Hindlimb muscle (tissue), 1 donor: ENCODE data around the gene CA10. TPM values are rescaled to one million over a fixed set of nuclear protein-coding genes. Genes with fewer than 3 reads are reported as not detected.

Experiments
- DNase-seq: peaks from one replicate; pipeline ENCODE4 v3.0.0-alpha.2; 2013
- polyA plus RNA-seq: library from polyadenylated mRNA; unstranded; fragments of 120-200 nt; gene quantifications from one replicate; pipeline ENCODE4 v1.2.1, GENCODE V29; 2013; ENCODE audit not compliant: insufficient read length

Gene CA10
- polyA plus RNA-seq, 1 donor, result 14.0 TPM

DNA sequence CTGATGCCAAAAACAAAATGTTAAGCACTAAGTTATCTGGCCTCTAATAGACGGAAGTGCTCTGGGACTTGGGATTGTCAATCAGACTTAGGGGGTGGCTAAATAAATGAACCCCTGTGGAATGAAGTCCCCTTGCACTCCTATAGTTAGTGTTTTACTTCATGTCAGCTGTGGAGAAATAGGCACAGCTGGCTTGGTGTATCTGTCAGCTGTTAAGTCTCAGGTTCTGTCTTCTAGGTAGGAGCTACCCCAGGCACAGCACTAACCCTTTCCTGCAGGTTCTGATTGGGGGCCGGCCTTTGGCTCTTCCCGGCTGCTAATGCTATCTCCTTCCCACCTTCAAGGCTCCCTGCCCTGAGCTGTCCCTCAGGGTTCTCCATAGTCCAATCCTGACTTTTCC is 487.6 kb downstream of the CA10 start:
- no peak for DNase-seq

DNA sequence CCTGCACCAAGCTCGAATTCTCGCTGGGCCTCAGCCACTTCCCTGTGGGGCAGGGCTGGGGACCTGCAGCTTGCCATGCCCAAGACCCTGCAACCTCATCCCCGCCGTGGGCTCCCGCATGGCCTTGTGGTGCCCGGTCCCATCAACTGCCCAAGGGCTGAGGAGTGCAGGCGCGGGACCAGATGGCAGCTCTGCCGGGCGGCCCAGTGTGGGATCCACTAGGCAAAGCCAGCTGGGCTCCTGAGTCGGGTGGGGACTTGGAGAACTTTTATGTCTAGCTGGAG is 489.6 kb downstream of the CA10 start:
- DNase-seq, result no peak

DNA sequence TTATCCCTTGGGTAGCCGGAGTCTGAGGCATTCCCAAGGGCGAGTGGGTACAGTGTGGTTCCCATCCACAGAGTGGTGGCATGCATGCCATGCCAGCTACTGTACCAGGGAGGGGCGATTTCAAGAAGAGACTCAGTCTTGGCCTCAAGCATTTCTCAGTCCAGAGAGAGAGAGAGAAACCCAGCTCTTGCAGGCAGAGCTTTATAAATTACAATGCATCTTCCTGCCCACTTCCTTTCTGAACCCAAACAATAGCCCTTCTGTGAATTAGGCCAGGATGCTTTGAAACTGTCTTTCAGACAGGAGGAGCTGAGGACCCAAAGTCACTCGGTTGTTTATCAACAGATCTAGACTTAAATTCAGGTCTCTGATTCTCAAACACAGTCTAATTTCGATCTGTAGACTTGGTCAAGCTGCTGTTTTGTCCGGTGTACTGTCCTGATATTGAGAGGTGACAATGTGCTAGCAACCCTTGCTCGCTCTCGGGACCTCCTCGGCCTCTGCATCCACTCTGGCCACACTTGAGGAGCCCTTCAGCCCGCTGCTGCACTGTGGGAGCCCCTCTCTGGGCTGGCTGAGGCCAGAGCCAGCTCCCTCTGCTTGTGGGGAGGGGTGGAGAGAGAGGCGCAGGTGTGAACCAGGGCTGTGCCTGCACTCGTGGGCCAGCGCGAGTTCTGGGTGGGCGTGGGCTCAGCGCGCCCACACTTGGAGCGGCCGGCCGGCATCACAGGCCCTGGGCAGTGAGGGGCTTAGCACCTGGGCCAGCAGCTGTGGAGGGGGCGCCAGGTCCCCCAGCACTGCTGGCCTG is 490.2 kb downstream of the CA10 start:
- no peak for DNase-seq

DNA sequence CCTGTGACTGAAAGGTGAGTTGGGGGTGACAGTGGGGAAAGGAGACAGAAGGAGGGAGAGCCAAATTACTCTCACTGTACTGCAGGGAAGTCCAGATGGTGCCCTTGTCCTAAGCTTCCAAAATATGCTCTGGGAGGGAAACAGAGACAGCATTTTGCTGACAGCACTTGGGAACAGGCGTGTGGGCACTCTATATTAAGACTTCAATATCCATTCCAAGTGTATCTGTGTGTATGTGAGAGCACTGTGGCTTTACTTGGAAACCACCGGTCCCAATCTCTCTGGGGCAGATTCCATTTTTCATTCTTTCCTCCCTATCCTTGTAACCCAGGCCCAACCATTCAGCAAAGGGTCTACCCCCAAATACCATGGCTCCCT is 490.8 kb downstream of the CA10 start:
- no peak for DNase-seq

DNA sequence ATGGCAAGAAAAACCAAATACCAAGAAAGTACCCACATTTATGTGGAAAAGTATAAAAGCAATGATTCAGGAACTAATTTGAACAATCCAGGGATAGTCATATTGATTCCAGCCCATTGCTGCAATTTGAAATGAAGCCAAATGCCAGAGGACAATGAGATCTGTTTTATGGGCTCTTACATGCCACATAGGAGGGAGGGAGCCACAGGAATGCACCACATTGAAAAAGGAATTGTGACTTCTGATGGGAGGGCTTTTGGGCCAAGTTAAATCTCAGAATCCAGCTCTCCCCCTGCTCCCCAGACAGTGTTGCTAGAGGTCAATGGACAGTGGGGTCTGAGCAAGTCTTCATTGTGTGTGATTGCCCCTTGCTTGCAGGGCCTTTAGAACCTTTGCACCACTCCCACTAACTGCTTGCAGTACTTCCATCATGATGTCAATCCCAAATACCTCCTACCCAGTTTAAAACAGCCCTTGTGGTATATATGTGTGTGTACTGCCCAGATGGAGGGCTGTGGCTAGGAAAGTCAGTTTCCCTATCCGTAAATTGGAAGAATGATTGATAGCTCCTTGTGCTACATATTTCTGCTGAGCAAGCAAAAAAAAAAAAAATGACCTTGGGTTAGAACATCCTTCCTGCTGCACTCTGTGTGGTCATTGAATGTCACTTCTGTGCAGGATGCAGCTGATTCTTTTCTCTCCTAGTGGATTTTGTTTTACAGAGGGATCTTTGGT is 491.4 kb downstream of the CA10 start:
- no peak for DNase-seq

DNA sequence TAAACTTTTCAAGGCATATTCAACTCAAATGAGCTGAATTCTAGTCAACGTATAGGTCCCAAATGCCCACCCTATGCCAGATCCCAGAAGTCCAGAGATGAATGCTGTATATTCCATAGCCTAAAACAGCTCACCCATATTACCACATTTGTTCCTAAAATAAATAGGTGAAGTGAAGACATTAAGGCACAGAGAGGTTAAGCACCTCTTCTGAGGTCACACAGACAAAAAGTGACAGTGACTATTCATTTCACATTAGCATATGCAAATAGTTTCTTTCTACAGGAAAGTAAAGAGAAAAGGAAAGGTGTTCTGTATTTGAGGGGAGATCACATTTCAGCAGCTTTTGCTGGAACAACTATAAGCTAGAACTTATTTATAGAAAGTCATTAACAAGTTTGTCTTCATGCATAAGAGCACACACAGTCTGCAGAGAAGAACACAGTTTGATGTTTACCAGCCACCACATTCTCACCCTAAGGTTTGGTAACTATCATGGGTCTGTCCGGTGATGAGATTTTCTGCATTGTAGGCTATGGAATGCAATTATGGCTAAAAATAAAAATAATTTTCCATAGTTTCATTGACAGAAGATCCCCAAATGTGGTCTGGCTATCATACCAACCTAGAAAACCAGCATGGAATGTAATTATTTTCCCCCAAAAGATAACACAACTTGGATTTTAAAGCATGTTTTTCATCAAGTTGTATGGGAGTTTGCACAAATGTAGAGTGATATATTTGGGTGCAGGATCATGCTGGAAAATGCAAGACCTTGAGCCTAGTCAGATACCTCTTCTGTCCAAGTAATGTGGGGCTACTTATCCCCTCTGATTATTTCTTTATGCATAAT is 496.1 kb downstream of the CA10 start:
- no peak for DNase-seq

DNA sequence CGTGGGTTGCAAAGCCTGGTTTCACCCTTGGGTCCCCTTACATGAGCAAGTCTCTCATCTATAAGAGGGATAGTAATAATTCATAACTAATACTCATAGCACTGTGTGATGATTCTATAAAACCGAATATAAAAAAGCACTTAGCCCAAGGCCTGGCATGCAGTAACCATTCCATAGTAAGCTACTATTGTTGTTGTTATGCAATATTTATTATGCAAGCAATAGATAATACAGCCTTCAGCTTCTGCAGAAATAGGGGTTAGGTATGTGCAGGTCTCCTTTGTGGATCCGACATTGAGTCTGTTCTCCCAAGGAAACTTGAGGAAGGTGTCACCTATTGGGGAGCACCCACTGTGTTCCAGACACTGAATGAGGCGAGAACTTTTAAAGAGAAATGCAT is 497.1 kb downstream of the CA10 start:
- DNase-seq, result no peak

DNA sequence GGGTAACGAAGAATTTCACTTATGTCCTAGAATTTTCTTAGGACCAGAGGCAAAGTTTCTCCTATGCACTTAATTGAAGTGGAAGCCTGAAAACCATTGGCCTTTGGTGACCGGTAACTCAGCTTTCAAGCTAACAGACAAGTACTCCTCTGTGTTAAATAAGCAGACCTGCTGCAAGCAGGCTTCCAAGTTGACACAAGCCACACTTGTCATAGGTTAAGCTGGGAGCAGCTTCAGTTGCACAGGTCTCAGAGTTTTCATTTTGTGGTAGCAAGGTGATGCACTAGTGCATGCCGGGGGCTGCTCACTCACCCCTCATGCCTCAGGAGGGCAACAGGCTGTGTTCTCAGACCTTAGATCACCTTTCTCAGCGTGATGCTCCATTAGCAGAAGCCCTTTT is 498.2 kb downstream of the CA10 start:
- DNase-seq, result no peak

DNA sequence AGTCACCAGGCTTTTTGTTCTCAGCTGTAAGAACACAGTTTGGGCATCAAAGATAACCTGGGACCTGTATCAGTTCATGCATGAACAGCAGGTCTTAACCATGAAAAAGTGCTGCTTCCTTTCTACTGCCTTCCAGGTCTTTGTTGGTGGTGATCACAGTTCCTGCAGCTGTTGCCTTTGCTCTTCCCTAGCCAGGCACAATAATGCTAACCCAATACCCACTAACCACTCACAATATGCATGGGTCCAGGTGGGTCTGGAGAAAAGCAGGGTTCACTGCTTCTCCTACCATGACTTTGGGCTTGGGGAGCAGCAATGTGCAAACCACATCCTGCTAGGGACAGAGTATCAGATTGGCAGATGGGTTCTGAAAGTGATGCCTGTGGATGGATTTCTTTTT is 501.3 kb downstream of the CA10 start:
- DNase-seq, result no peak

DNA sequence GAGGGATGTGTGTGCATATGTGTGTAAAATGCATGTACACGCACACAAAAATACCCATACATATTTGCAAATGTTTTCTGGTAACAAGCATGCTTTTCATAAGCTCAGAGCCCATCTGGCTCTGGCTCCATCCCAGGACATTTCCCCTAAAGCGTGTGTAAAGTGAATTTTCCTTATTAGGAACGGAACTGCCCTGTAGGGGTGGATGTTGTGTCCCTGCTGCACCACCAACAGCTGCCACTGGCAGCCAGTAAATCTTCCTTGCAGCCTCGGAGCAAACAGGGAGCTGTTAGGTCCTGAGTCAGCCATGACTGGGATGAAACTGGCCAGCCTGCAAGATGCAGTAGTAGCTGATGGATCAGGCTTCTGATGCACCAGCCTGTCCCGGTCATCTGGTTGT is 504.6 kb downstream of the CA10 start:
- peak; percentile 18 for DNase-seq

DNA sequence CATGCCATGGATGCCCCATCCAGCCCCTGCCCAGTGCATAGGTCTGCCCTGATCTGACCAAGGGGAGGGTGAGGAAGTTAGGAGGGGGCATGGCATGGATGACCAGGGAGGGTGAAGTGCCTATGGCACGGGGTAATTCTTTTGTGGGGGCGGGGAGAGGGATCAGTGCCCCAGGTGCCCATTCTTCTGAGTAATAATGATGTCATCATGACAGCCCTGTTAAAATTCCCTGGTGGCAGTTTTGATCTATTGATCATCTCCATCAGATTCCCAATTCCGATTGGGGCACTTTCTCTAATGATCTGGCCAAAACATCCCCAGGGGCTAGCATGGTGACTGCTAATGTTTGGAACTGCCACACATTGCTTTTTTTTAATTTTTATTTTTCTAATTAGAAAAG is 506.0 kb downstream of the CA10 start:
- no peak for DNase-seq

DNA sequence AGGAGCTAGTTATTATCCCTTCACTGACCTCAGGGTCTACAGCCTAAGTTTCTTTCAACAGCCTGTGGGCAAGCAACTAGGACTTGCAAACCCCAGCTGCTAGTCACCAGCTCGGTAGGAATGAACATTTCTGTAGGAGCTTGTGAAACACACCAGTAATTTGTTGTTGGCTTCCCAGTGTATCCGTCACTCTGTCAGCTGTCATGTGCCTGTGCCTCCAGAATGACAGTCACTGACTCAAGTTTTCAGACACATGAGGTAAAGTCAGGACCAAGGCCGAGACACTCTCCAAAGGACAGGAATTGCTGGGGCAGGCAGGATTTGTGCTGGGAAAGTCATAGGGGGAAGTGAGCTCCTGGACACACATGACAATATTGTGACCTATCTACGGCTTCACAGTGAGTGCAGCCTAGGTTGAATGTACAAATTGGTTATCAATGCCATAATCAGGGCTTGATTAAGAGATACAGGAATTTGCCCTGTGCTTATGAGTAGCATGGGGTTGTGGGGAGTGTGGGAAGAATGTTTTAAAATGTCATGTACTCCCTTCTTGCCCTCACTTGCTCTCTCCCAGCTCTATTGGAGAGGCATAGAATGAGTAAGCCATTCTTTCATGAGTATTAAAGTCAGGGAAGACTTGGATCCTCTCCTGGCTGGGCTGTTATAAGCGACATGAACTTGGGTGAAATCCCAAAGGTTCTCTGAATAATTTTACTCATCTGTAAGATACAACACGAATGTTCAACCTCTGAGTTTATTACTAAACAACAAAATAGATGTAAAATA is 506.8 kb downstream of the CA10 start:
- no peak for DNase-seq

DNA sequence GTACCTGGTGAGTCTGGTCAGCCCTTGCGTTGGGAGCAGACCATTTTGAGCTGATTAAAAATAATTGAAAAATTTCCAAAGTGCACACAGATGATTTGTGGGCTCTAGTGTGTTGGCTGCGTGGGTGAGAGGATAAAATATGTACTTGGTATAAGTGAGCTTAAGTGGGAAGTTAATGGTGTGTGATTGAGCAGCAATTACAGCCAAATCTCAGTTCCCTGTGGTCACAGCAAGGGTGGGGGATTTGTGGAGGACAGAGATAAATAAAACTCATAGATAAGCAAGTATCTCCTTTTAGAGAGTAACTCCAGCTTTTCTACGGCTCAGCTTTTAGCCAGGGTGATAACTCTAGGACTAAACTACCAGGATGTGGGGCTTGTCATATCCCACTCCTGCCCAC is 507.7 kb downstream of the CA10 start:
- DNase-seq, result no peak

DNA sequence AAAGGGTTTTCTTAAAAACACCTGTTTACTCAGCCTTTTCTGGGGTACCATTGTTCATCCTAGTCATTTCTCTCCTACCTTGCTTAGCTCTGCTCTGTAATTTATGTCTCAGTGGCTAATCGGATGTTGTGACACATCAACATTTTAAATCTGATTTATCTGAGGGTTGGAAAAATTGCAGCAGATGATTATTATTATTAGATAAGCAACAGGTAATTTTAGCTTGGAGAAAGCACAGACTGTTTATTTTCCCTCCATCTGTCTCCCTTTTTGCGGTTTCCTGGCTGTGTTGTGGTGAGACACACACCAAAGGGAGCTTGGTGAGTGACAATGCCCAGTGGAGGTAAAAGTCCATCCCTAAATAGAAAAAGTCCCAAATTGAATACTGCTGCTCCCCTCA is 508.3 kb downstream of the CA10 start:
- no peak for DNase-seq

DNA sequence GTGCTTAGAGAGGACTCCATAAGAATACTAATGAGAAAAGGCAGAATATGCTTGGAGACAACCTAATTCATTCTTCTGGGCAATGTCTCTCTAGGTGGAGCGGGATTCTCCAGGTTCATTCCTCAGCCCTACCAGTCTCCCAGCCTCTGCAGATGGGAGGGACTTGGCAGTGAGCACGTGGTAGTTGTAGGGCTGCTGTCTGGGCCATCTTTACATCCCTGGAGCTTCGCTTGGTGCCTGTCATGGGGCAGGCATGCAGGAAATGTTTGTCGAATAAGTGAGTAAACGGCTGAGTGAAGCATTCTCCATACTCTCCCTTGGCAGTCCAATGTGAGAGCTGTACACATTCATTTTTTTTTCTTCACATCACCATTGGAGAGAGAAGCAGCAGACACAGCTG is 510.7 kb downstream of the CA10 start:
- no peak for DNase-seq

DNA sequence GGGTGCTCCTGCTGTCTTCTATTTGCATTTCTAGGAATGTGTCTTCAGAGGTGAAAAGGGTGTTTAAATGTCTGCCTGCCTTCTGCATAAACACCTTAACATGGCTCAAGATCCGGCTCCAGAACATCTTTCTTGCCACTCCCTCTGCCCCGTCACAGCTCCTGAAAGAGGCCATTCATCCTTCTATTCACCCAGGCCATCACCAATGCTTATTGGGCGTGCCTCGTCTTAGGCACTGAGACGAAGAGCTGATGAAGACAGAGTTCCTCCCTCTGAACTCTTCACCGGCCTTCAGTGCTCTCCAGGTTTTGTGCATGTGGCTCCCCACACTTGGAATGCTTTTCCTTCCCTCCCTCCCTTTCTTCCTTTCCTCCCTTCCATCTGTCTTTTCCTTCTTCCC is 511.4 kb downstream of the CA10 start:
- no peak for DNase-seq

DNA sequence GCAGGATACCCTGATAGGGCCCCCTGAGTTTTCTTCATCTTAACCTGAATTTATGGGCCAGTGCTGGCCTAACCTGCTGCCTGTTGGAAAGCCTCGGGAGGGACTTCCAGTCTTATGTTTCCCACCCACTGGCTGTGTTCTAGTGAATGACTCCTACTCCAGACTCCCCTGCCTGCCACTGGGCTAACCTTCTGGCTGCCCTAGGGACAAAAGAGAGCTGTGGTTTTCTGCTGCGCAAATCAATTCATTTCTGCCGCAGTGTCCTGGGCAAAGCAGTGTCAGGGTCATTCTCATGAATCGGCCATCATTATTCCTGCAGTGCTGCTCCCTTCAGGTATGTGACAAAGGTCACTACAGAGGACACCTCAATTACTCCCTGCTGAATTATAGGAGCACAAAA is 512.0 kb downstream of the CA10 start:
- DNase-seq, result no peak

DNA sequence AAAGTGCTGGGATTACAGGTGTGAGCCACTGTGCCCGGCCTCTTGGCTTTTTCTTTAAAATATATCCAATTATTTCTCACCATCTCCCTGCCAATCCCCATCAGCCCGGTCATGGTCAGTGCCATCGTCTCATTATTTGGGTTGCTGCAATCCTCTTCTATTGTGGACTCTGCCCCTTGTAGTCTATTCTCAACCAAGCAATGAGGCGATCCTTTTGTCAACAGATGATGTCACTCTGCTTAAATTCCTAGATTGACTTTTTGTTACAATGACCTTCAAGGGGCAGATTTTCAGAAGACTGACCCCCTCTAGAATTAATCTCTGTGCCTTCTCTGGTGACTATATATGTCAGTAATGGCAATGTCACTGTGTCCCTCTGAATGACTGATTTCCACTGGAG is 513.5 kb downstream of the CA10 start:
- DNase-seq, result no peak

DNA sequence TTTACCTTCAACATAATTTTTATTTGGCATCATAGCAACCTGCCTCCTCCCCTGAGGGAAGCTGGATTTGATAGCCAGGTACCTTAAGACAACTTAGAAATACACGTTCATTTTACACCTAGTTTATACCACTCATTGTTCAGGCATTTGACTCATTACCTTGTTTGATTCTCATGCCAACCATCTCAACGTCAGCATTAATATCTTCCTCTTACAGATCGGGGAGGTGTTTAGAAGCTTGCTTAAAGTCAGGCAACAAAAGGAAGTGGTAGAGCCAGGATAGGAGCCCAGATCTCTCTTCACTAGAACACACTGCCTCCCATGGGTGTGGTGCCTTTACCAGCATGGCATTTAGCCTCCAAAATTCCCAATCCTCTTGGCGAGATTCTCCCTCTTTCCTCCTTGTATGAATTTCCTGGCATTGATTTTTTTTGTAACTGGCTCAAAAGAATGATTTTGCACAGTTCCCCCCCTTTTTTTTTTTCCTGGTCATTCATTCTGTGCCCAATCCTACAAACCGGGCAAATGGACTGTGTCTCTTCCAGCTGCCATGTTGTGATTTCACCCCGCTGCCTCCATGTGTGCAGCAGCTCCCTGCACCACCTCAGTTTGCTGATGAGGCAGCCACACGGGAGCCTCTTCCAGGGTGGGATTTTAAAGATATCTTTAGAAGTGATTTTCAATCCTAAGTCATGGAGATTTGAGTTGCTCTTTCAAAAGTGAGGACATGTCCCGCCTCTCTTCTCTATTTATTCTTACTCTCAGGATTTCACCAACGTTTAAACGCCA is 514.6 kb downstream of the CA10 start:
- no peak for DNase-seq

DNA sequence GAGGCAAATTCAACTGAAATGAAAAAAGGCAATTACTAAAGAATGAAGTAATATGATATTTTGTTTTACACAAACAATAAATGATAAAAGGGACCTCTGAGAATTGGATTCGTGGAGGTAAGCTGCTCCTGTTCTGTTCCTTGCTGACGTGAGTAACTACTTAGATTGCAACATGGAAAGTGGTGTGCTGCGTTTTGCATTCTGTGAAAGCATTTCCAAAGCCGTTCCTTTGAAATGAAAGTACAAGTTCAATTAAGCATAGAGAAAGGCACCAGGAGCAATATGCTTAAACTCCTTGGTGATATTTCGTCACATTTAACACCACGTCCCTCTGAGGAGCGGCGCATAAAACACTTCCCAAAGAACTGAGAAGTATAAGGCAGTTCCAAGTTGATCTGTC is 516.5 kb downstream of the CA10 start:
- no peak for DNase-seq

DNA sequence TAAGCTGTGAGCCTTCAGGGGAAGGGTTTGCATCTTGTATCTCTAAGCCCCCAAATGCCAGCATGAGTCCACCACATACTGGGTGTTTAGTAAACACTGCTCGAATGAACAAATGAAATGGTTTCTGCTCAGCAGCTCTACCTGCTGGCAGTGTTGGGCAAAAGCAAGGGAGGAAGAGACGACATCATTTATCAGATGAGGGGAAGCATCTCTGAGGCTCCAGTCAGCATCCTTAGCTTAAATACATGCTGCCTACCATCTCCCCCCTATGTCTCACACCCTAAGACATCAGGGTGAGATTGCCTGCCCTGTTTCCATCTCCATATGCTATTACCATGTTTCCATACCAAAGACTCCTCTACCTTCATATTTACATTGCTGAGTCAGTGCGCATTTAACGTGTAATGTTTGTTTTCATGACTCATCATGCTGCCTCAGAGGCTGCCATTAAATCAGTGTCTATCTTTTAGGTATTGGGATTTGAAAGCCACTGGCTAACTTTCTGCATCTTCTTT is 518.3 kb downstream of the CA10 start:
- DNase-seq, result no peak

DNA sequence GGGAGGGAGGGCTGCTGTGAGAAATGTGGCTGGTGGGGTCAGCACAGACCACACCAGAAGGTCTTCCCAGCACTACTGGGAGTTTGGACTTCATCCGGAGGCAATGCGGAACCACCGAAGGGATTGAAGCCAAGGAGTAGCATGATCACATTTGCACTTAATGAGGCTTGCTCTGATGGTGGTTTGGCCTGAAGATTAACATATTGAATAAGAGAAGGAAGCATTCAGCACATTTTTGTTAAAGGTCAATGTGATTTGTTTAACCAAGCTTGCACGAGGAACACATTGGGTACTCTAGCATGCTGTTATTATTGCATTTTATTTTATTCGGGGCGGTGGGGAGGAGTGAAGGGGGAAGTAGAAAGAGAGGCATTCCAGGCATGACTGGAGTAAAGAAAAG is 519.5 kb downstream of the CA10 start:
- no peak for DNase-seq
